GM20000 (cell line): Measurements from ENCODE around the gene CHST8.

ENCODE experiments used
- DNase-seq: peaks from one replicate; pipeline ENCODE4 v3.0.0; 2012; ENCODE audit warnings: low spot score
- CTCF ChIP-seq: IDR thresholded peaks from 2 replicates; pipeline ENCODE4 v1.5.1; 2012; ENCODE audit warnings: mild to moderate bottlenecking, control low read depth; ENCODE audit errors: extremely low read depth, missing control alignments

CHST8 gene

GRCh38 chr19:33647146-33647545 lies 25.4 kb downstream of the CHST8 start:
- TF ChIP-seq CTCF: no peak
- DNase-seq: no peak

- no peak for TF ChIP-seq CTCF
- no peak for DNase-seq
Observed at GRCh38 chr19:33649627-33650305, 28.0 kb downstream of the CHST8 start.

- TF ChIP-seq CTCF: no peak
- no peak for DNase-seq
Observed at GRCh38 chr19:33653684-33654083, 31.9 kb downstream of the CHST8 start.

- TF ChIP-seq CTCF: no peak
- no peak for DNase-seq
Observed at GRCh38 chr19:33654840-33655508, 33.2 kb downstream of the CHST8 start.

GRCh38 chr19:33659835-33660234 lies 38.1 kb downstream of the CHST8 start:
- DNase-seq: no peak
- TF ChIP-seq CTCF: no peak

- TF ChIP-seq CTCF: no peak
- no peak for DNase-seq
Observed at GRCh38 chr19:33660410-33661124, 38.8 kb downstream of the CHST8 start.

- no peak for DNase-seq
- TF ChIP-seq CTCF: no peak
Observed at GRCh38 chr19:33661336-33661735, 39.6 kb downstream of the CHST8 start.
